ENCODE results near the gene DUSP11.

DNA sequence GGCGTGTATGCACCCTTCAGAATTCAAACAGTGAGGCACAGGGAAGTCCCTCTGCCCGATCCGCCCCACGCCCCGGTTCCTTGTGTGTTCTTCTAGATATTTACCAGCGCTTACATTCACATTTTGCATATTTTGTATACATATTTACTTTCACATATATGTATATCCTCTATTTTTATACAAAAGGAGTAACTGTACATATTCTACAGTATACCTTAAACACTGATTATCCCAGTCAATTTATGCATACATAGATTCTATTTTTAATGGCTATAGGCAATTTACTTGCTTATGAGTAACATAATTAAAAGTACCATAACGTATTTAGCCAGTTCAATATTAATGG is 307 bp upstream of the DUSP11 start:
- TF ChIP-seq, protein P1, sequence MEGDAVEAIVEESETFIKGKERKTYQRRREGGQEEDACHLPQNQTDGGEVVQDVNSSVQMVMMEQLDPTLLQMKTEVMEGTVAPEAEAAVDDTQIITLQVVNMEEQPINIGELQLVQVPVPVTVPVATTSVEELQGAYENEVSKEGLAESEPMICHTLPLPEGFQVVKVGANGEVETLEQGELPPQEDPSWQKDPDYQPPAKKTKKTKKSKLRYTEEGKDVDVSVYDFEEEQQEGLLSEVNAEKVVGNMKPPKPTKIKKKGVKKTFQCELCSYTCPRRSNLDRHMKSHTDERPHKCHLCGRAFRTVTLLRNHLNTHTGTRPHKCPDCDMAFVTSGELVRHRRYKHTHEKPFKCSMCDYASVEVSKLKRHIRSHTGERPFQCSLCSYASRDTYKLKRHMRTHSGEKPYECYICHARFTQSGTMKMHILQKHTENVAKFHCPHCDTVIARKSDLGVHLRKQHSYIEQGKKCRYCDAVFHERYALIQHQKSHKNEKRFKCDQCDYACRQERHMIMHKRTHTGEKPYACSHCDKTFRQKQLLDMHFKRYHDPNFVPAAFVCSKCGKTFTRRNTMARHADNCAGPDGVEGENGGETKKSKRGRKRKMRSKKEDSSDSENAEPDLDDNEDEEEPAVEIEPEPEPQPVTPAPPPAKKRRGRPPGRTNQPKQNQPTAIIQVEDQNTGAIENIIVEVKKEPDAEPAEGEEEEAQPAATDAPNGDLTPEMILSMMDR (IDR thresholded peaks at IDR 0.05) = no peak
- TF ChIP-seq POLR2AphosphoS5 (IDR thresholded peaks at IDR 0.05) (no peak), POLR2A (IDR thresholded peaks at IDR 0.05) (no peak)
